A549 (cell line): Measurements from ENCODE around the gene CNKSR2. TPM values are rescaled to one million over a fixed set of nuclear protein-coding genes. Genes with fewer than 3 reads are reported as not detected.
A peak's percentile ranks its signal among the peaks of the same experiment; 100 is the strongest.

Experiments
- ATAC-seq, 2 experiments: fragments of 200-7000 bp in 1 of 2; fragments of >200 bp in 1 of 2; cut with Nextera tagmentation in 1 of 2; cut with Tn5 transposase in 1 of 2; 3 replicates each; pipeline versions ENCODE4 v1.8.0 to v1.9.1; 2018 to 2020; ENCODE audit warnings: mild to moderate bottlenecking in 1 of 2, moderate library complexity in 1 of 2
- CTCF ChIA-PET: fragments of 300-600 bp; sonication (Branson Sonifier 250); formaldehyde crosslinking; extraction: SDS; loops from one replicate; lab custom pipeline; 2021; ENCODE audit warnings: antibody characterized with exemption, inconsistent platforms; lab: Yijun Ruan, JAX
- POLR2A ChIA-PET: fragments of 350-600 bp; formaldehyde crosslinking; extraction: SDS; loops from one replicate; lab custom pipeline; 2021; ENCODE audit warnings: antibody characterized with exemption, inconsistent platforms; lab: Yijun Ruan, JAX
- DNase-seq, 2 experiments: peaks; one replicate each; pipeline versions ENCODE4 v3.0.0 to v3.0.0-alpha.2; 2011 to 2016; ENCODE audit warnings: low read depth in 1 of 2, low spot score in 1 of 2
- FAIRE-seq: peaks from 2 replicates; lab custom pipeline; 2011; peaks lifted over from hg19 to GRCh38; lab: Jason Lieb, UNC
- H3K27ac ChIP-seq, 2 experiments: fragments of >200 bp; sonication (Bioruptor Twin); formaldehyde crosslinking; 3 replicates each; pipeline ENCODE4 v1.5.1; 2016 to 2017
- H3K4me1 ChIP-seq: fragments of >200 bp; sonication (Bioruptor Twin); formaldehyde crosslinking; 3 replicates; pipeline ENCODE4 v1.6.1; 2016
- H3K4me2 ChIP-seq: fragments of >200 bp; sonication (Bioruptor Twin); formaldehyde crosslinking; 3 replicates; pipeline ENCODE4 v1.6.1; 2016
- H3K4me3 ChIP-seq: fragments of >200 bp; sonication (Bioruptor Twin); formaldehyde crosslinking; 3 replicates; pipeline ENCODE4 v1.5.1; 2016
- H3K9me3 ChIP-seq: fragments of >200 bp; sonication (Bioruptor Twin); formaldehyde crosslinking; 3 replicates; pipeline ENCODE4 v1.6.1; 2016
- ATOH8 ChIP-seq: fragments of 250-450 bp; sonication (Bioruptor Pico); IDR thresholded peaks from 2 replicates; pipeline ENCODE4 v1.5.0; 2020; ENCODE audit warnings: low read depth, mild to moderate bottlenecking, moderate library complexity
- CBX2 ChIP-seq: fragments of 200-600 bp; sonication (generic); IDR thresholded peaks from 2 replicates; pipeline ENCODE4 v1.6.1; 2016; ENCODE audit warnings: low read depth, mild to moderate bottlenecking, borderline replicate concordance
- CBX8 ChIP-seq: fragments of 200-600 bp; sonication (generic); IDR thresholded peaks from 2 replicates; pipeline ENCODE4 v1.6.1; 2016
- CEBPB ChIP-seq, 2 experiments: fragments of >200 bp in 1 of 2; sonication (Bioruptor Twin) in 1 of 2; formaldehyde crosslinking in 1 of 2; IDR thresholded peaks; 2 replicates each; pipeline ENCODE4 v1.6.1; 2012 to 2016
- CTCF ChIP-seq: fragments of >200 bp; sonication (Bioruptor Twin); formaldehyde crosslinking; IDR thresholded peaks from 3 replicates; pipeline ENCODE4 v1.5.1; 2016
- EHF ChIP-seq: fragments of 250-450 bp; sonication (Bioruptor Pico); IDR thresholded peaks from 2 replicates; pipeline ENCODE4 v1.5.0; 2020; ENCODE audit warnings: mild to moderate bottlenecking
- EHMT2 ChIP-seq: fragments of 200-600 bp; sonication (generic); IDR thresholded peaks from 2 replicates; pipeline ENCODE4 v1.6.1; 2016; ENCODE audit warnings: antibody characterized with exemption, low read depth, mild to moderate bottlenecking, moderate library complexity
- ESRRA ChIP-seq: fragments of 150-350 bp; IDR thresholded peaks from 2 replicates; pipeline ENCODE4 v1.6.1; 2014; ENCODE audit warnings: mild to moderate bottlenecking, low read length, borderline replicate concordance
- GATA3 ChIP-seq: IDR thresholded peaks from 2 replicates; pipeline ENCODE4 v1.6.1; 2012; ENCODE audit warnings: borderline replicate concordance
- HMGXB4 ChIP-seq: fragments of 250-450 bp; sonication (Bioruptor Pico); IDR thresholded peaks from 2 replicates; pipeline ENCODE4 v1.5.0; 2021; ENCODE audit warnings: mild to moderate bottlenecking, moderate library complexity, borderline replicate concordance
- KDM1A ChIP-seq: fragments of 200-600 bp; sonication (generic); IDR thresholded peaks from 2 replicates; pipeline ENCODE4 v1.6.1; 2016; ENCODE audit warnings: low read depth, mild to moderate bottlenecking
- KDM5A ChIP-seq: fragments of 200-600 bp; sonication (generic); IDR thresholded peaks from 2 replicates; pipeline ENCODE4 v1.6.1; 2016; ENCODE audit warnings: antibody characterized with exemption, mild to moderate bottlenecking
- MYC ChIP-seq: IDR thresholded peaks from 2 replicates; pipeline ENCODE4 v1.6.1; 2012; ENCODE audit warnings: mild to moderate bottlenecking, inconsistent platforms, low read length, improper control_type of control experiment, borderline replicate concordance
- NFE2L2 ChIP-seq: fragments of 150-350 bp; conservative IDR thresholded peaks from 2 replicates; pipeline ENCODE4 v1.6.1; 2014; ENCODE audit warnings: low read length
- RAD21 ChIP-seq, 2 experiments: fragments of >200 bp in 1 of 2; sonication (Bioruptor Twin) in 1 of 2; formaldehyde crosslinking in 1 of 2; IDR thresholded peaks in 1 of 2; conservative IDR thresholded peaks in 1 of 2; 2 replicates in 1 of 2; 3 replicates in 1 of 2; pipeline ENCODE4 v1.6.1; 2012 to 2018; ENCODE audit warnings: inconsistent platforms in 1 of 2
- RCOR1 ChIP-seq: fragments of 150-350 bp; IDR thresholded peaks from 2 replicates; pipeline ENCODE4 v1.6.1; 2014; ENCODE audit warnings: antibody characterized with exemption, low read length, low read depth
- SMC3 ChIP-seq: fragments of >200 bp; sonication (Bioruptor Twin); formaldehyde crosslinking; IDR thresholded peaks from 3 replicates; pipeline ENCODE4 v1.6.1; 2018; ENCODE audit warnings: inconsistent platforms
- TP53 ChIP-seq: fragments of 250-450 bp; sonication (Bioruptor Pico); IDR thresholded peaks from 2 replicates; pipeline ENCODE4 v1.5.0; 2021; ENCODE audit warnings: mild to moderate bottlenecking, moderate library complexity
- ZC3H11A ChIP-seq: fragments of 450-650 bp; IDR thresholded peaks from 2 replicates; pipeline ENCODE4 v1.6.1; 2014; ENCODE audit warnings: antibody characterized with exemption, mild to moderate bottlenecking
- WGBS: methylation state at CpG from one replicate; pipeline ENCODE4 v1.1.6; 2017; ENCODE audit errors: missing lambda C conversion rate; 5-methylcytosine and 5-hydroxymethylcytosine counted together
- polyA plus RNA-seq, 4 experiments: library from polyadenylated mRNA; depleted of rRNA in 3 of 4; stranded (reverse); fragments of >200 nt; fragmentation: RNase III in 1 of 4; extraction: RNeasy Plus Mini Kit Qiagen cat#74134 plus additional on column Dnase treatment in 1 of 4; gene quantifications; 2 replicates in 3 of 4; 3 replicates in 1 of 4; pipeline ENCODE4 v1.2.3, GENCODE V29; 2011 to 2017
- TF ChIP-seq, protein P1 (sequence below): IDR thresholded peaks from 2 replicates; pipeline ENCODE4 v1.6.1; 2012; ENCODE audit warnings: low read depth, borderline replicate concordance

CNKSR2 gene
- polyA plus RNA-seq, 2 of the 4 experiments (the other 2 are of a cell fraction) = 5.8 to 11.4 TPM

GRCh38 chrX:21674430-21675186, 300.4 kb downstream of the CNKSR2 start:
- POLR2A ChIA-PET = no interaction called here
- H3K4me3 ChIP-seq = no peak overlapping the region
- TF ChIP-seq TP53 (CRISPR knock-in tag) (no peak), ATOH8 (CRISPR knock-in tag) (no peak), CTCF (no peak), HMGXB4 (CRISPR knock-in tag) (no peak)
- TF ChIP-seq, all 56 proteins: peak for 0
- FAIRE-seq (peak; percentile 63), ATAC-seq (no peak), DNase-seq (no peak)
- WGBS = 34% methylated on average over 4 of the region's 4 CpGs
- H3K4me1 ChIP-seq = no peaks in the 10 kb centered on the region; the same call in 2 of the 3 replicates
- H3K27ac ChIP-seq = no peak overlapping the region
- H3K9me3 ChIP-seq = no peaks in the 10 kb centered on the region
- no peak overlapping the region for H3K4me2 ChIP-seq
- CTCF ChIA-PET = interaction anchor here (0.6 kb wide), 1 partner anchor 18 kb away, joined by 3 read pairs; no protein-coding TSS in a partner anchor

DNA sequence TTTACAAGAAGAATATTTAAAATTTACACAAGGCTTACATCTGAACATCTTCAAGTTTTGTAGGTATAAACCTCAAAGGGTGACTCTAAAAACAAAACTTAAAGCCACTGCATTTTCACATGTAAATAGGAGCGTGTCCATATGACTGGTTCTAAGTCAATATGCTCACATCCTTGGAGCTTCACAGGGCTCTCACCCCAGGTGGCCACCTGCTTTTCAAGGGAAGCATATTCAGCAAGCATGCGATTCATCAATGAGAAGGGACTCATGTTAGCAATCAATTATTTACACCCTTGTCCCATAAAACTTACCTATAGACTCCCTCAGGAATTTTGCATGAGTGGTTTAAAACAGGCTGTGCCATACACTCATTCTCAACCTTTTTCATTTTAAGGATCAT, 301.7 kb downstream of the CNKSR2 start:
- TF ChIP-seq ZC3H11A (no peak), SMC3 (no peak)
- WGBS = 63% methylated on average over 2 of the region's 2 CpGs
- no peak for DNase-seq
- CTCF ChIA-PET = no interaction called here
- POLR2A ChIA-PET = no interaction called here
- no peak overlapping the region for H3K4me3 ChIP-seq
- H3K27ac ChIP-seq = no peak overlapping the region
- no peak for ATAC-seq
- no peaks in the 10 kb centered on the region for H3K9me3 ChIP-seq
- peak; percentile 65 for FAIRE-seq
- no peaks in the 10 kb centered on the region; the same call in 2 of the 3 replicates for H3K4me1 ChIP-seq
- no peak overlapping the region for H3K4me2 ChIP-seq

DNA sequence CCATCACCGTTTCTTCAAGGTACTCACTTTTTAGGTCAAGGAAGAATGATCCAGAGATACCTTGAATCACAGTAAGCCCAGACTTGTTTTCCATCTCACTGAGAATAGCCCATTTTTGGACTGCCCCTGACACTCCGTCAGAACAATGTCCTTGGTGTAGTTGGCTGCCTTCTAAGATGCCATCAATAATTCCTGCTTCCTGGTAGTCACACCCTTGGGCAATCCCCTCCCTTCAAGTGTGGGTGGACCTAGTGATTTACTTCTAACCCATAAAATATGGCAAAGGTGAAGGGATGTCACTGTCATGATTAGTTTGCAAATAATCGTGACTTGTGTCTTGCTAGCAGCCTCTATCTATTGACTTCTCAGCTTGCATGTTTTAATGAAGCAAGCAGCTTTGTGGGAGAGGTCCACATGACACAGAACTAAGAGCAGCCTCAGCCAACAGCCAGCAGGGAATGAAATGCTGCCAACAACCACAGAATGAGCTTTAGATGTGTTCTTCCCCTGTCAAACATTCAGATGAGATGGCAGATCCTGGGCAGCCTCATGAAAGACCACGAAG, 303.9 kb downstream of the CNKSR2 start:
- FAIRE-seq (peak; percentile 43), DNase-seq (no peak), ATAC-seq (no peak)
- TF ChIP-seq CEBPB (IDR thresholded peaks at IDR 0.05) = no peak
- TF ChIP-seq ZC3H11A = no peak
- no peak for TF ChIP-seq SMC3
- no peak for TF ChIP-seq CBX8
- no peak for TF ChIP-seq KDM1A
- no peak for TF ChIP-seq KDM5A
- TF ChIP-seq, protein P1, sequence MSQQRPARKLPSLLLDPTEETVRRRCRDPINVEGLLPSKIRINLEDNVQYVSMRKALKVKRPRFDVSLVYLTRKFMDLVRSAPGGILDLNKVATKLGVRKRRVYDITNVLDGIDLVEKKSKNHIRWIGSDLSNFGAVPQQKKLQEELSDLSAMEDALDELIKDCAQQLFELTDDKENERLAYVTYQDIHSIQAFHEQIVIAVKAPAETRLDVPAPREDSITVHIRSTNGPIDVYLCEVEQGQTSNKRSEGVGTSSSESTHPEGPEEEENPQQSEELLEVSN = no peak
- TF ChIP-seq EHF (CRISPR knock-in tag) = no peak
- TF ChIP-seq EHMT2 = no peak
- no peak for TF ChIP-seq CTCF
- TF ChIP-seq HMGXB4 (CRISPR knock-in tag) = no peak
- no peak for TF ChIP-seq NFE2L2
- no peak for TF ChIP-seq CBX2
- TF ChIP-seq MYC = no peak
- no peak for TF ChIP-seq RAD21 (conservative IDR thresholded peaks at IDR 0.05 in 1 of 2, IDR thresholded peaks at IDR 0.05 in 1 of 2)
- TF ChIP-seq GATA3 = no peak
- TF ChIP-seq ESRRA = no peak
- no peak for TF ChIP-seq RCOR1
- no peak for TF ChIP-seq TP53 (CRISPR knock-in tag)
- H3K9me3 ChIP-seq = no peaks in the 10 kb centered on the region
- H3K4me3 ChIP-seq = no peak overlapping the region
- ChIA-PET POLR2A (no interaction called here), CTCF (no interaction called here)
- no peak overlapping the region for H3K27ac ChIP-seq
- WGBS = 33% methylated on average over 3 of the region's 4 CpGs
- H3K4me2 ChIP-seq = no peak overlapping the region
- H3K4me1 ChIP-seq = no peaks in the 10 kb centered on the region; the same call in 2 of the 3 replicates
